GM19035 (cell line): ENCODE measurements around the gene GPC5.

Source experiments
- ATAC-seq: cut with Tn5 transposase; IDR thresholded peaks from one replicate; pipeline ENCODE4 v1.9.1; 2021; ENCODE audit not compliant: unreplicated experiment

The GPC5 gene

GRCh38 chr13:92804926-92805325, 1406.5 kb downstream of the GPC5 start:
- ATAC-seq = no peak

- ATAC-seq = no peak
These were observed 1407.3 kb downstream of the GPC5 start for GRCh38 chr13:92805766-92806165.

- no peak for ATAC-seq
These were observed 1407.8 kb downstream of the GPC5 start for GRCh38 chr13:92806215-92806614.

- ATAC-seq = no peak
These were observed 1408.9 kb downstream of the GPC5 start for GRCh38 chr13:92807353-92807752.

- ATAC-seq = no peak
These were observed 1409.5 kb downstream of the GPC5 start for GRCh38 chr13:92807966-92808365.

- ATAC-seq = no peak
These were observed 1422.9 kb downstream of the GPC5 start for GRCh38 chr13:92821324-92821723.

GRCh38 chr13:92823059-92823458, 1424.6 kb downstream of the GPC5 start:
- ATAC-seq = no peak

GRCh38 chr13:92825938-92826596, 1427.6 kb downstream of the GPC5 start:
- no peak for ATAC-seq

- no peak for ATAC-seq
These were observed 1429.1 kb downstream of the GPC5 start for GRCh38 chr13:92827503-92827902.

- ATAC-seq = no peak
These were observed 1431.5 kb downstream of the GPC5 start for GRCh38 chr13:92829930-92830329.

GRCh38 chr13:92830821-92831220, 1432.4 kb downstream of the GPC5 start:
- ATAC-seq = no peak

- no peak for ATAC-seq
These were observed 1434.7 kb downstream of the GPC5 start for GRCh38 chr13:92833071-92833470.

- ATAC-seq = no peak
These were observed 1437.8 kb downstream of the GPC5 start for GRCh38 chr13:92836171-92836570.

GRCh38 chr13:92838786-92839185, 1440.4 kb downstream of the GPC5 start:
- ATAC-seq = no peak

GRCh38 chr13:92842145-92842544, 1443.7 kb downstream of the GPC5 start:
- no peak for ATAC-seq

GRCh38 chr13:92843549-92843948, 1445.1 kb downstream of the GPC5 start:
- no peak for ATAC-seq

- no peak for ATAC-seq
These were observed 1451.0 kb downstream of the GPC5 start for GRCh38 chr13:92849381-92849780.

- ATAC-seq = no peak
These were observed 1466.3 kb downstream of the GPC5 start for GRCh38 chr13:92864584-92865284.

GRCh38 chr13:92873029-92873428, 1474.6 kb downstream of the GPC5 start:
- no peak for ATAC-seq

GRCh38 chr13:92886535-92887077, 1488.2 kb downstream of the GPC5 start:
- ATAC-seq = no peak

- ATAC-seq = no peak
These were observed 1496.0 kb downstream of the GPC5 start for GRCh38 chr13:92894447-92894846.

- ATAC-seq = no peak
These were observed 1498.4 kb downstream of the GPC5 start for GRCh38 chr13:92896842-92897241.
